Measurements from ENCODE around the gene NUCB1. TPM values are rescaled to one million over a fixed set of nuclear protein-coding genes. Genes with fewer than 3 reads are reported as not detected.
A peak's percentile ranks its signal among the peaks of the same experiment; 100 is the strongest.

NUCB1 gene
- total and polyA plus RNA-seq, 9 of the 15 experiments (the other 6 are each of a cell fraction or from before 2014, with no cell fraction given): 3.1 to 153 (median 71.7) TPM

DNA sequence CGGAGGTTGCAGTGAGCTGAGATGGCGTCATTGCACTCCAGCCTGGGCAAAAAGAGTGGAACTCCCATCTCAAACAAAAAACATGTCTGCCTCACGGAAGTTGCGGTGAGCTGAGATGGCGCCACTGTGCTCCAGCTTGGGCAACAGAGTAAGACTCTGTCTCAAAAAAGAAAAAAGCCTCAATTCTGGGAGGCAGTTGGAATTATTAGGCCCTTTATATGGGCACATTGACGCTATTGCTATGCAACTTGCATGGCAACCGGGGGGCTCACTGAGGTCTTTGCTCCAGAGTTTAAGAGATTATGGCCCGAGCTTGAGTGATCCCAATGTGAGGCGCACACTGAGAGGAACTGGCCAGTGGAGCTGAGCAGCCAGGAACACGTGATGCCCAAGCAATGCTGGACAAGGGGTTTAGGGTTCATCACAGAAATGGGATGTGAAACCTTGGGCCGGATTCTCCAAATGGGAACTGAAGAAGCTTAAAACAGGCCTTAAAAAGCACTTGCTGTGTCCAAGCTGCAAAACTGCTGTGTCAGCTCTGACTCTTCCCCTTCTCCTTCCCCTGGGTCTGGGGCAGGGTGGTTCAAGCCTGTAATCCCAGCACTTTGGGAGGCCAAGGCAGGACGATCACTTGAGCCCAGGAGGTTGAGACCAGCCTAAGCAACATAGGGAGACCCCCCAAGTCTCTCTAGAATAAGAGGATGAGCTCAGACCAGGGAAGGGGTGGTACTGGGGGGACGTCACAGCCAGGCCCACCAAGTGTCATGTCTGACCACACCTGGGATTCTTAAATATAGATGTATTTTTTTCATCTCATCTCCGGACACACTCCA, 67.5 kb downstream of the NUCB1 start (continued):
- peak; percentile 55 for TF ChIP-seq SIRT6 (IDR thresholded peaks at IDR 0.05; ENCODE audit: low read depth, low read length)
- TF ChIP-seq, protein P1, sequence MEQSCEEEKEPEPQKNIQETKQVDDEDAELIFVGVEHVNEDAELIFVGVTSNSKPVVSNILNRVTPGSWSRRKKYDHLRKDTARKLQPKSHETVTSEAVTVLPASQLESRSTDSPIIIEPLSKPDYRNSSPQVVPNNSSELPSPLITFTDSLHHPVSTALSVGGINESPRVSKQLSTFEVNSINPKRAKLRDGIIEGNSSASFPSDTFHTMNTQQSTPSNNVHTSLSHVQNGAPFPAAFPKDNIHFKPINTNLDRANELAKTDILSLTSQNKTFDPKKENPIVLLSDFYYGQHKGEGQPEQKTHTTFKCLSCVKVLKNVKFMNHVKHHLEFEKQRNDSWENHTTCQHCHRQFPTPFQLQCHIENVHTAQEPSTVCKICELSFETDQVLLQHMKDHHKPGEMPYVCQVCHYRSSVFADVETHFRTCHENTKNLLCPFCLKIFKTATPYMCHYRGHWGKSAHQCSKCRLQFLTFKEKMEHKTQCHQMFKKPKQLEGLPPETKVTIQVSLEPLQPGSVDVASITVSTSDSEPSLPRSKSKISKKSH (CRISPR knock-in tag; IDR thresholded peaks at IDR 0.05): peak; percentile 22; the same call in 1 of the 2 replicates
- TF ChIP-seq, protein P2, sequence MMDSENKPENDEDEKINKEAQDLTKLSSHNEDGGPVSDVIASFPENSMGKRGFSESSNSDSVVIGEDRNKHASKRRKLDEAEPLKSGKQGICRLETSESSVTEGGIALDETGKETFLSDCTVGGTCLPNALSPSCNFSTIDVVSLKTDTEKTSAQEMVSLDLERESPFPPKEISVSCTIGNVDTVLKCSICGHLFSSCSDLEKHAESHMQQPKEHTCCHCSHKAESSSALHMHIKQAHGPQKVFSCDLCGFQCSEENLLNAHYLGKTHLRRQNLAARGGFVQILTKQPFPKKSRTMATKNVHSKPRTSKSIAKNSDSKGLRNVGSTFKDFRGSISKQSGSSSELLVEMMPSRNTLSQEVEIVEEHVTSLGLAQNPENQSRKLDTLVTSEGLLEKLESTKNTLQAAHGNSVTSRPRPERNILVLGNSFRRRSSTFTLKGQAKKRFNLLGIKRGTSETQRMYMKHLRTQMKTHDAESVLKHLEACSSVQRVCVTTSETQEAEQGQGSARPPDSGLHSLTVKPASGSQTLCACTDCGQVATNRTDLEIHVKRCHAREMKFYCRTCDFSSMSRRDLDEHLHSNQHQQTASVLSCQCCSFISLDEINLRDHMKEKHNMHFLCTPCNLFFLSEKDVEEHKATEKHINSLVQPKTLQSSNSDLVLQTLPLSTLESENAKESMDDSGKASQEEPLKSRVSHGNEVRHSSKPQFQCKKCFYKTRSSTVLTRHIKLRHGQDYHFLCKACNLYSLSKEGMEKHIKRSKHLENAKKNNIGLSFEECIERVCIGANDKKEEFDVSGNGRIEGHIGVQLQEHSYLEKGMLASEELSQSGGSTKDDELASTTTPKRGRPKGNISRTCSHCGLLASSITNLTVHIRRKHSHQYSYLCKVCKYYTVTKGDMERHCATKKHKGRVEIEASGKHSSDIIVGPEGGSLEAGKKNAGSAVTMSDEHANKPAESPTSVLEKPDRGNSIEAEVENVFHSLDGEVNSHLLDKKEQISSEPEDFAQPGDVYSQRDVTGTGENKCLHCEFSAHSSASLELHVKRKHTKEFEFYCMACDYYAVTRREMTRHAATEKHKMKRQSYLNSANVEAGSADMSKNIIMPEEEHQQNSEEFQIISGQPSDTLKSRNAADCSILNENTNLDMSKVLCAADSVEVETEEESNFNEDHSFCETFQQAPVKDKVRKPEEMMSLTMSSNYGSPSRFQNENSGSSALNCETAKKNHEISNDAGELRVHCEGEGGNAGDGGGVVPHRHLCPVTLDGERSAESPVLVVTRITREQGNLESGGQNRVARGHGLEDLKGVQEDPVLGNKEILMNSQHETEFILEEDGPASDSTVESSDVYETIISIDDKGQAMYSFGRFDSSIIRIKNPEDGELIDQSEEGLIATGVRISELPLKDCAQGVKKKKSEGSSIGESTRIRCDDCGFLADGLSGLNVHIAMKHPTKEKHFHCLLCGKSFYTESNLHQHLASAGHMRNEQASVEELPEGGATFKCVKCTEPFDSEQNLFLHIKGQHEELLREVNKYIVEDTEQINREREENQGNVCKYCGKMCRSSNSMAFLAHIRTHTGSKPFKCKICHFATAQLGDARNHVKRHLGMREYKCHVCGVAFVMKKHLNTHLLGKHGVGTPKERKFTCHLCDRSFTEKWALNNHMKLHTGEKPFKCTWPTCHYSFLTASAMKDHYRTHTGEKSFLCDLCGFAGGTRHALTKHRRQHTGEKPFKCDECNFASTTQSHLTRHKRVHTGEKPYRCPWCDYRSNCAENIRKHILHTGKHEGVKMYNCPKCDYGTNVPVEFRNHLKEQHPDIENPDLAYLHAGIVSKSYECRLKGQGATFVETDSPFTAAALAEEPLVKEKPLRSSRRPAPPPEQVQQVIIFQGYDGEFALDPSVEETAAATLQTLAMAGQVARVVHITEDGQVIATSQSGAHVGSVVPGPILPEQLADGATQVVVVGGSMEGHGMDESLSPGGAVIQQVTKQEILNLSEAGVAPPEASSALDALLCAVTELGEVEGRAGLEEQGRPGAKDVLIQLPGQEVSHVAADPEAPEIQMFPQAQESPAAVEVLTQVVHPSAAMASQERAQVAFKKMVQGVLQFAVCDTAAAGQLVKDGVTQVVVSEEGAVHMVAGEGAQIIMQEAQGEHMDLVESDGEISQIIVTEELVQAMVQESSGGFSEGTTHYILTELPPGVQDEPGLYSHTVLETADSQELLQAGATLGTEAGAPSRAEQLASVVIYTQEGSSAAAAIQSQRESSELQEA (IDR thresholded peaks at IDR 0.05; ENCODE audit: low read depth): no peak
- TF ChIP-seq TEAD2 (tag; IDR thresholded peaks at IDR 0.05): no peak
- no peak for TF ChIP-seq BRF1 (IDR thresholded peaks at IDR 0.05; ENCODE audit: borderline replicate concordance, extremely low read depth, insufficient read length)
- TF ChIP-seq HDAC3 (IDR thresholded peaks at IDR 0.05; ENCODE audit: borderline replicate concordance, partially characterized antibody): peak; percentile 41
- TF ChIP-seq FIP1L1 (IDR thresholded peaks at IDR 0.05; ENCODE audit: low read depth, low read length, poor library complexity, severe bottlenecking): peak; percentile 64
- no peak for TF ChIP-seq IRF2 (CRISPR knock-in tag; IDR thresholded peaks at IDR 0.05)
- TF ChIP-seq ZSCAN29 (IDR thresholded peaks at IDR 0.05): no peak; the same call in 1 of the 2 replicates
- TF ChIP-seq NFYB (IDR thresholded peaks at IDR 0.05; ENCODE audit: extremely low read depth, insufficient read length): no peak
- no peak for TF ChIP-seq SMARCA5 (IDR thresholded peaks at IDR 0.05)
- TF ChIP-seq, protein P3, sequence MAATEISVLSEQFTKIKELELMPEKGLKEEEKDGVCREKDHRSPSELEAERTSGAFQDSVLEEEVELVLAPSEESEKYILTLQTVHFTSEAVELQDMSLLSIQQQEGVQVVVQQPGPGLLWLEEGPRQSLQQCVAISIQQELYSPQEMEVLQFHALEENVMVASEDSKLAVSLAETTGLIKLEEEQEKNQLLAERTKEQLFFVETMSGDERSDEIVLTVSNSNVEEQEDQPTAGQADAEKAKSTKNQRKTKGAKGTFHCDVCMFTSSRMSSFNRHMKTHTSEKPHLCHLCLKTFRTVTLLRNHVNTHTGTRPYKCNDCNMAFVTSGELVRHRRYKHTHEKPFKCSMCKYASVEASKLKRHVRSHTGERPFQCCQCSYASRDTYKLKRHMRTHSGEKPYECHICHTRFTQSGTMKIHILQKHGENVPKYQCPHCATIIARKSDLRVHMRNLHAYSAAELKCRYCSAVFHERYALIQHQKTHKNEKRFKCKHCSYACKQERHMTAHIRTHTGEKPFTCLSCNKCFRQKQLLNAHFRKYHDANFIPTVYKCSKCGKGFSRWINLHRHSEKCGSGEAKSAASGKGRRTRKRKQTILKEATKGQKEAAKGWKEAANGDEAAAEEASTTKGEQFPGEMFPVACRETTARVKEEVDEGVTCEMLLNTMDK (IDR thresholded peaks at IDR 0.05; ENCODE audit: borderline replicate concordance, insufficient read depth, low read depth, low read length, poor library complexity, severe bottlenecking): no peak
- TF ChIP-seq, protein P4, sequence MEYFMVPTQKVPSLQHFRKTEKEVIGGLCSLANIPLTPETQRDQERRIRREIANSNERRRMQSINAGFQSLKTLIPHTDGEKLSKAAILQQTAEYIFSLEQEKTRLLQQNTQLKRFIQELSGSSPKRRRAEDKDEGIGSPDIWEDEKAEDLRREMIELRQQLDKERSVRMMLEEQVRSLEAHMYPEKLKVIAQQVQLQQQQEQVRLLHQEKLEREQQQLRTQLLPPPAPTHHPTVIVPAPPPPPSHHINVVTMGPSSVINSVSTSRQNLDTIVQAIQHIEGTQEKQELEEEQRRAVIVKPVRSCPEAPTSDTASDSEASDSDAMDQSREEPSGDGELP (CRISPR knock-in tag; IDR thresholded peaks at IDR 0.05; ENCODE audit: borderline replicate concordance): no peak
- no peak for TF ChIP-seq TCF7L2 (IDR thresholded peaks at IDR 0.05; ENCODE audit: low read depth, low read length)
